Measurements from ENCODE around the gene DLX1.
"Not testable (repeated sequence)": the region's sequence is repeated elsewhere in the genome, so short reads cannot be mapped to it uniquely, and the experiment has no call there.

Gene DLX1

DNA sequence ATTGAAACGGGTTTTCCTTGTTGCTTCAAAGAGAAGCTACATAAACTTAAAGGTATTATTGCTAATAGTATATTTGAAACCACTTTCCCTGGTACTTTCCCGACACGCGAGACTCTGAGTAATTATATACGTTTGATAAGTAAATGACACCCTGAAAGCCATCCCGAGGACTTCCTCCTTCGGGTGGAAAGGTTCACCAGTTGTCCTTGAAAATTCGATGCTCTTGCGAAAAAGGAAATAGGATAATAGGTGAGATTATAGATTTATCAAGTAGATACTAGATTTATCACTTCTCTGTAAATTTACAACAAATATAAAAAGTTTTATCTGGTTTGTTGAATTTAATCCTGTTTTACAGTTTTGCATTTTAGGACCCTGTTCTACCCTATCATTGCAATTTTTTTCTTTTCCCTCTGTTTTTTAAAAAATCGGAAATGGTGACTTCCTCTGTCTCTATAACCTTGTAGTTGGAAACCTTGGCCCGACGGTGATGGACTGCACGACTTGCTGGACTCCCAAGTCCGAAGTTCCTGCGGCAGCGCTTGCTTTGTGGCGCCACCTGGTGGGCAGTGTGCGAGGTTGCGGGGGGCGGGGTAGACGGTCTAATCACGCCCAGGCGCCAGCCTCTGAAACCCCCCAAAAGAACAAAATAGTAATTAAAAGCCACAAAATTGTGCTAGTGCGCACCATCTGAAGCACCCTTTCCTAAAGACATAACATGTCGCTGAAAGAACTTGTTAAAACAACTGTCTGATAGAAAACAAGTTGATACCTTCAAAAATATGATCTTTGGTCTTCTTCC, 18.4 kb downstream of the DLX1 start:
- Mint-ChIP-seq H3K4me3 (peak overlapping the region; percentile 79), H3K9me3 (no peaks in the 10 kb centered on the region), H3K4me1 (ENCODE audit: low read depth) (peaks cover 64% of the 10 kb centered on the region), H3K27me3 (peaks cover 93% of the 10 kb centered on the region), H3K36me3 (ENCODE audit: low read depth) (no peaks in the 10 kb centered on the region), H3K27ac (peak overlapping the region; percentile 73)
- peak; percentile 84 for DNase-seq

DNA sequence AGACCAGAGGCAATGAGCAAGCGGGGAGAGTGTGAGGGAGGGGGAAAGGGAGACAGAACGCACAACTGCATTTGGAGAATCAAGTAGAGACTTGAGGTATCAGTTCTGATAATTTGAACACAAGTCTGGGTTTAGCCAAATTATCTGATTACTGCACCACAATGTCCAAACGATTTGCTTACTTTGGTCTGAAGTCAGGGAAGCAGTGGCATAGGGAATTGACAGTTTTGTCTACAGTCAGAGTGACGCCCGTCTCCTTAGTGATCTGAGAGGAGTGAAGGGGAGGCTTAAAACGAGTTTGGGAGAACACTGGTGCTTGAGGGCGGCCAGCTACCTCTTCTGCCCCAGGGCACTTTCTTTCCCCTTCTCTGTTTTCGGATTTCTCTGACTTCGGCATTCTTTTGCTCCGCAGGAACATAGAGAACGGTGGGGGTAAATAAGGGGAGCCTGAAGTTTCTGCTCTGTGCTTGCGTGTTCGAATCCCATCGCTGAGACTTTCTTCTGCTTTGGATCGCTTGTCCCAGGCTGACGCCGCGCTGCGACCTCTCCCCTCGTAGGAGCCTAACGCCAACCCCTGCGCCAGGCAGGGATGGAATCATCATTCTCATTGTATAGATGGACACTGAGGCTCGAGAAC, 20.3 kb downstream of the DLX1 start:
- Mint-ChIP-seq H3K9me3 (no peaks in the 10 kb centered on the region), H3K27ac (no peak overlapping the region), H3K36me3 (ENCODE audit: low read depth) (no peaks in the 10 kb centered on the region), H3K27me3 (peaks cover 90% of the 10 kb centered on the region), H3K4me1 (ENCODE audit: low read depth) (peaks cover 66% of the 10 kb centered on the region), H3K4me3 (peak overlapping the region; percentile 63)
- no peak for DNase-seq

DNA sequence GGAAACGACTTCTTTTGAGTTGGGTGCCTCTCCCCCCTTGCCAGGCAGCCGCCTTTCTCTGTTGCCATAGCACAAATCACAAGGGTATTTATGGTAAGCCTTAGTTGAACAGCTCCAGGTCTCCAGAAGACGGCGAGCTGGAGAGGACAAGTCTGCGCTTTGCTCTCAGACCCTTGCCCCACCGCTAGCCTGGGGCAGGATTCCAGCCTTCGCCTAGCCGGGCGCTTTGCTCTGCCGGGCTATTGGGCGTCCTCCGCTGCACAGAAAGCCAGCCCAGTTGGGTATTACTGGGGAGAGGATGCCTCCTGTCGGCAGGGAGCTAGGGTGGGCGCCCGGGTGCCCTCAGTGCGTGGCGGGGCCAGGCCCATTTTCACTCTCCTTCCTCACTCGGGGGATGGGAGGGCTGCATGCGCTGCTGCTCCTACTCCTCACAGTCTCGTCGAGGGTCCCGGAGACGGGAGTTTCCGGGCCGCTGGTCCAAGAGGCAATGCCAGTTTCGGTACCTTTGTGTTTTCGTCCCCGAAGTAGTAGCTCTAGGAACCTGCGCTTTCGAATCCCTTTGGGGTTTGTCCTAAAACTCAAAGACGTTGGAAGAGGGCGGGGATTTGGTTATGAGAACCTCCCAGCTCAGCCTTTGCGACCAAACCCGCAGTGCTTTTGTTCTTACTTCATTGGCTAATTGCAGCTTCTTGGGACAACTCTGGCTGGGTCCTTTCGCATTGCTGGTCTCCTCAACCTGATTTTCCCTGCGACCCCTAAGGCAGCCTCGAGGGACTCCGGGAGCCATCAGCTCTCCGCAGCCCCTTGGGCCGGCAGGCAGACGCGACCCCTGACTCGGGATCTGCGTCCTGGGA, 21.0 kb downstream of the DLX1 start:
- H3K36me3 Mint-ChIP-seq (ENCODE audit: low read depth), result no peaks in the 10 kb centered on the region
- H3K4me1 Mint-ChIP-seq (ENCODE audit: low read depth), result peaks cover 58% of the 10 kb centered on the region
- H3K4me3 Mint-ChIP-seq, result peak overlapping the region; percentile 63
- H3K27ac Mint-ChIP-seq, result no peak overlapping the region
- peak; percentile 65 for DNase-seq
- peaks cover 86% of the 10 kb centered on the region for H3K27me3 Mint-ChIP-seq
- no peaks in the 10 kb centered on the region for H3K9me3 Mint-ChIP-seq

DNA sequence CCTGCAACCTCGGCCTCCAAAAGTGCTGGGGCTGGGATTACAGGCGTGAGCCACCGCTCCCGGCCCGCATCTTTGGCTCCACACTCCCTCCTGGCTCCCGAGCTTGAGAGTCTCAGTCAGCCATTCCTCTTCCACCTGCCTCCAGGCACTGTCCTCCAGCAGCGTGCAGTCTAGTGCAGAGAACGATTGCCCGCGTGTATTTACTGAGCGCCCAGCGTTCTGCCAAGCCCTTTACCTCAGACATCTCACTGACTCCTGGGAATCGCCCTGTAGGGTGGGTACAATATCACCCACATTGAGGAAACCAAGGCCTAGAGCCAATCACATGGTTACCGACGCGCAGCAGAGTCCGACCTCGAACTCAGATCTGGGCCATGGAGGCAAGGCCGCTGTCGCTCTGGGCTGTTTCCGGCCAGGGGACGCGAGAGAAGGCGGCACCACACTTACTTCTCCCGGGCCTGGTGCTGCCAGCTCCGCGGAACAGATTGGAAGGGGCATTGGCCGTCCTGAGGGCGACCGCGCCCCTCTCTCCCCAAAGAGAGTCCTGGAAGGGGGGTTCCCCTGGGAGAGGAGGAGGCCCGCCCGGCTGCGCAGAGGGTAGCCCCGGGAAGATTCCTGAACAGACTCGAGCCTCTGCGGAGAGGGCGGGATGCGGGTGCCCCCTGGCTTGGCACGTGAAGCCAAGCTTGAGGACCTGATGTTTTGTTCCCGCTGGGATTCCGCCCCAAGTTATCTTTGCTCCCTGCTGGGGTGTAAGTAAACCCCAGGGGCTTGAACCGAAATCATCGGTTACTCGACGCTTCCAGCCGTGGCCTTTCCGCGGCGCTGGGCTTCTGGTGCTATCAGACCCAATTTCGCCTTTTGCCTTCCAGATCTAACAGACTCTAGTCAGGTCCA, 22.6 kb downstream of the DLX1 start:
- peaks cover 76% of the 10 kb centered on the region for H3K27me3 Mint-ChIP-seq
- peak; percentile 37 for DNase-seq
- no peaks in the 10 kb centered on the region for H3K9me3 Mint-ChIP-seq
- H3K27ac Mint-ChIP-seq, result no peak overlapping the region
- peaks cover 45% of the 10 kb centered on the region for H3K4me1 Mint-ChIP-seq (ENCODE audit: low read depth)
- peak overlapping the region; percentile 20 for H3K4me3 Mint-ChIP-seq
- no peaks in the 10 kb centered on the region for H3K36me3 Mint-ChIP-seq (ENCODE audit: low read depth)

DNA sequence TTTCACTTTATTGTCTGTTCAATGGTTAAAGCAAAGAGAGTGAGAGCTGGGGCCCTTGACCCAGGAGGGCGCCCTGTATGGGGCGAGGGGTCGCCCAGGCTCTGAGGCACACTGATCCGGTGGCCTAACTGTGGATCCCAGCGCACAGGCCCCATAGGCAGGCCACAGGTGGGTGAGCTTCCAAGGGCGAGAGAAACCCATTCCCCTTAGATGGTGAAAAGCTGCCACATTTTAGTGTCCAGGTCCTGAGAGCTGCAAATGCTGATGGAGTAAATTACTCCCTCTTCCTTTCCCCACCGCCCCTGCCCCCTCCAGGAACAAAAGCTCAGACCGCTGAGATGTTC, 23.3 kb downstream of the DLX1 start:
- H3K9me3 Mint-ChIP-seq, result no peaks in the 10 kb centered on the region
- peaks cover 73% of the 10 kb centered on the region for H3K27me3 Mint-ChIP-seq
- peaks cover 39% of the 10 kb centered on the region for H3K4me1 Mint-ChIP-seq (ENCODE audit: low read depth)
- no peak overlapping the region for H3K27ac Mint-ChIP-seq
- peak; percentile 32 for DNase-seq
- H3K36me3 Mint-ChIP-seq (ENCODE audit: low read depth), result no peaks in the 10 kb centered on the region
- no peak overlapping the region for H3K4me3 Mint-ChIP-seq

DNA sequence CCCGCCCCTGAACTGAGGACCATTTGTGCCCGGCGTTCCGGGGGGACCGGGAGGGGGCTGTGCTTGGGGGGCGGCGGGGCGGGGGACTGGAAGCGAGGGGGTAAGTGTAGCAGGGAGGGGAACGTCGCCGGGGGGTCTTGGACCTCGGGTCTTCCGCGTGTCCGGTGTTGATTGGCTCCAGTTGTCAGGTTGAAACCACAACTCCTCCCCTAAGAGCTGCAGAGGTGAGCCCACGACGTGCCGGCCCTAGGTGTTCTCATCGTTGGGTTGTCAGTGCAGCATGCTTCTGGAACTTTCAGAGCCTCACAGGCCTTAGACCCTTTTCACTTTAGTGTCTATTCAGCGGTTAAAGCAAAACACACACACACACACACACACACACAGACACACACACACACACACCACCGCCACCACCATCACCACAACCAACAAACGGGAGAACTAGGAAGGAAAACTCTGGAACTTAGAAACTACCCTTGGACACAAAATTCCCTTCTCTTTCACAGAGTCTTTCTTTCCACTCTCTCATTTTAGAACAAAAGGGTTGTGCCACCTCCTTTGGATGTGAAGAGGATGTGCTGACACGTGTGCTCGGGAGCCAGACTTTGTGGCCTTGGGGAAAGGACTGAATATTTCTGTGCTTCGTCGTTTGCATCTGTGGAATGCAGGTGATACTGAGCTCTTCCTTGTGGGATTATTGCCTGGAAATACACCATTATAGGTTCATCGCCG, 24.1 kb downstream of the DLX1 start:
- H3K27ac Mint-ChIP-seq, result no peak overlapping the region
- H3K36me3 Mint-ChIP-seq (ENCODE audit: low read depth), result no peaks in the 10 kb centered on the region
- no peaks in the 10 kb centered on the region for H3K9me3 Mint-ChIP-seq
- peaks cover 30% of the 10 kb centered on the region for H3K4me1 Mint-ChIP-seq (ENCODE audit: low read depth)
- no peak overlapping the region for H3K4me3 Mint-ChIP-seq
- DNase-seq, result no peak
- H3K27me3 Mint-ChIP-seq, result peaks cover 69% of the 10 kb centered on the region

DNA sequence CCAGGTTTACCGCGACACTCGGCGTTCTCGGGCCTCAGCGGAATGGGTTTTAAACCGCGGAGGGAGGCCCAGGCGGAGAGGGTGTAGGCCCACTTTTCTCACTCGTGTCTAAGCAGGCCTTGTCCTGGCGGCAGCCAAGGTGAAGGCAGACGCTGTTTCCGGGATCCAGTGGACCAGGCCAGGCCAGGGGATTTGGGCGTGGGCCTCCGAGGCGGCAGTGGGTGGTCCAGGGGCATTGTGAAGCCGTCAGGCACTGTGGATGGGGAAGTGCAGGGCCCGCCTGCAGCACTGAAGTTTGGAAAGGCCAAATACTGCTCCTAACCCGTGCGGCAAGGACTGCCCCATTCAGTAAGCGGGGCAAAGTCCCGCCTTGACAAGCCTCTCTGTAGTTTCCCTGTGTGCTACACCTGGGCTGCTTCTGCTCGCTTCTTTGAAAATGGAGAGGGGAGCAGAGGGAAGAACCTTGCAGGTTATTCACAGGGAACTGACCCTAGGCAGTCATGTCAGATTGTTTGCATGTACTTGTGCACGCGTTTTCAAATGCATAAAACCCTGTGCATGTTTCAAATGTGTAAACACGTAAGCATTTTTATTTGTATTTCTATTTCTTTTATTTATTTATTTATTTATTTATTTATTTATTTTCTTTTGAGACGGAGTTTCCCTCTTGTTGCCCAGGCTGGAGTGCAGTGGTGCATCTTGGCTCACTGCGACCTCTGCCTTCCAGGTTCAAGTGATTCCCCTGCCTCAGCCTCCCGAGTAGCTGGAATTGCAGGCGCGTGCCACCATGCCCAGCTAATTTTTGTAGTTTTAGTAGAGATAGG, 24.9 kb downstream of the DLX1 start:
- no peak overlapping the region for H3K4me3 Mint-ChIP-seq
- DNase-seq, result peak; percentile 31
- no peaks in the 10 kb centered on the region for H3K36me3 Mint-ChIP-seq (ENCODE audit: low read depth)
- H3K9me3 Mint-ChIP-seq, result no peaks in the 10 kb centered on the region
- H3K27ac Mint-ChIP-seq, result no peak overlapping the region
- peaks cover 29% of the 10 kb centered on the region for H3K4me1 Mint-ChIP-seq (ENCODE audit: low read depth)
- H3K27me3 Mint-ChIP-seq, result peaks cover 66% of the 10 kb centered on the region

DNA sequence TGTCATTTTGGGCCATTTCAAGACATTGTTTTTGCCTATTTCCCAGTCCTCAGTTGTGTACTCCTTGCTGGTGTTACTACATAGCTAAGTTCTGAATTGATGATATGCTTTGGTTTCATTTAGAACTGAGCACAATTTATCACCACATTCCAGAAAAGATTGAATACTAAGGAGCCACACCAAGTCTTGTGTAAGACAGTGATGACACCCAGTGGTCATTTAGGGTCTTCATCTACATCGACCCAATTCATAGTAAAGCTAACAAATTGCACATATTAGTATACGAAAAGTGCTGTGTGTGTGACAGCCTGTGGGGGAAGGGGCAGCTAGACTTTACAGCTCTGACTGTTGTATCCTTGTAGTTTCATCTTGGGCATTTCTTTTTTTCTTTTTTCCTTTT, 28.3 kb downstream of the DLX1 start:
- no peak overlapping the region for H3K4me3 Mint-ChIP-seq
- H3K9me3 Mint-ChIP-seq, result no peaks in the 10 kb centered on the region
- no peaks in the 10 kb centered on the region for H3K36me3 Mint-ChIP-seq (ENCODE audit: low read depth)
- H3K4me1 Mint-ChIP-seq (ENCODE audit: low read depth), result peaks cover 6% of the 10 kb centered on the region
- peaks cover 40% of the 10 kb centered on the region for H3K27me3 Mint-ChIP-seq
- no peak for DNase-seq
- no peak overlapping the region for H3K27ac Mint-ChIP-seq

DNA sequence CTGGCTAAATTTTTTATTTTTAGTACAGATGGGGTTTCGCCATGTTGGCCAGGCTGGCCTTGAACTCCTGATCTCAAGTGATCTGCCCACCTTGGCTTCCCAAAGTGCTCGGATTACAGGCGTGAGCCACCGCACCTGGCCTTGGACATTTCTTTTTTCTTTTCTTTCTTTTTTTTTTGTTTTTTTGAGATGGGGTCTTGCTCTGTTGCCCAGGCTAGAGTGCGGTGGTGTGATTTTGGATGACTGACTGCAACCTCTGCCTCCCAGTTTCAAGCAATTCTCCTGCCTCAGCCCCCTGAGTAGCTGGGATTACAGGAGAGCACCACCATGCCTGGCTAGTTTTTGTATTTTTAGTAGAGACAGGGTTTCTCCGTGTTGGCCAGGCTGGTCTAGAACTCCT, 28.9 kb downstream of the DLX1 start:
- DNase-seq; H3K4me1 Mint-ChIP-seq (ENCODE audit: low read depth); H3K4me3 Mint-ChIP-seq; H3K36me3 Mint-ChIP-seq (ENCODE audit: low read depth); H3K27ac Mint-ChIP-seq; H3K9me3 Mint-ChIP-seq: not testable (repeated sequence)
- peaks cover 42% of the 10 kb centered on the region for H3K27me3 Mint-ChIP-seq

DNA sequence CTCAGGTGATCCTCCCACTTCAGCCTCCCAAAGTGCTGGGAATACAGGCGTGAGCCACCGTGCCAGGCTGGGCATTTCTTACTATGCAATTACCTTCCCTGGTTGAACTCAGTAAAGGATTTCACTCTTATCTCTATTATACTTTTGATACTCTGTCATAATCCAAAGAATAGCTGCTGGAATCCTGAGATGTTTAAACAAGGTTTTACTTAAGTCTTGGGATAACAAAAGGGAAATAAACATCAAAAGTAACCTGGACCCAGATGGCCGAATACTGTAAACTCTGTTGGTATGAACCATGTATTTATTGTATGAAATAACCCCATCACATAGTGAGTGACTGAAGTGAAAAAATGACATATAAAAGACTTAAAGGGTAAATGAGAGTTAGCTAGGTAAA, 29.3 kb downstream of the DLX1 start:
- H3K4me3 Mint-ChIP-seq, result no peak overlapping the region
- H3K27me3 Mint-ChIP-seq, result peaks cover 39% of the 10 kb centered on the region
- DNase-seq, result no peak
- H3K9me3 Mint-ChIP-seq, result no peaks in the 10 kb centered on the region
- peaks cover 3% of the 10 kb centered on the region for H3K4me1 Mint-ChIP-seq (ENCODE audit: low read depth)
- H3K36me3 Mint-ChIP-seq (ENCODE audit: low read depth), result no peaks in the 10 kb centered on the region
- no peak overlapping the region for H3K27ac Mint-ChIP-seq

DNA sequence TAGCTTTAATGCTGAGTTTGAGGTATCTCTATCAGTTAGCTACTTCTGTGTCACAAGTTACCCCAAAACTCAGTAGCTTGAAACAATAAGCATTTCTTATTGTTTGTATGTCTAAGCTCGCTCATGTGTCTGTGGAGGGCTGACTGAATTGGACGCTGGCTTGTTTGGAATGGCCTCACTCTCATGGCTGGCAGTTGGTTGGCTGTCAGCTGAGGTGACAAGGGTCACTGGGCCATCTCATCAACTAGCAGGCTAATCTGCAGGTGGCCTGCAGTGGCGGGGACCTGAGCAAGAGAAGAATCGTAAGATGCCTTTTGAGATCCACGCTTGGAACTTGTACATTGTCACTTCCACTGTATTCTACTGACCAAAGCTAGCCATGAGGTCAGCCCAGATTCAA, 30.8 kb downstream of the DLX1 start:
- no peak for DNase-seq
- Mint-ChIP-seq H3K36me3 (ENCODE audit: low read depth) (no peaks in the 10 kb centered on the region), H3K9me3 (no peaks in the 10 kb centered on the region), H3K4me1 (ENCODE audit: low read depth) (no peaks in the 10 kb centered on the region), H3K27me3 (peaks cover 36% of the 10 kb centered on the region), H3K4me3 (no peak overlapping the region), H3K27ac (no peak overlapping the region)

DNA sequence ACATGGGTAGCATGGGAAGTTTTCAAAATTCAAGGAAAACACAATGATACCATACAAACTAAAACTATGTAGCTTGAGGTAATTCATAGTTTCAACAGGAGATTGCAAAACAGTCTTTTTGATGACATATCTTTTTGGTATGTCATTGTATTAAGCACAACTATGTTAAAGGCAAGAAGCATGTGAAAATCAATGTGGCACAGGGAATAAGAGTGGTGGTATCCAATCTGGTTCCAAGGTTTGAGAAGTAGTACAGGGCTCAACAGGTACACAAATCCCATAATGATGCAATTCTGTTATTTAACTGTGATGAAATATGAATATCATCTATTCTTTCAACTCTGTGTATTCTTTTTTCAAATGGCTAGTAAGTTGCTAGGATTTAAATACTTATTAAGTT, 33.8 kb downstream of the DLX1 start:
- no peak for DNase-seq
- no peaks in the 10 kb centered on the region for H3K4me1 Mint-ChIP-seq (ENCODE audit: low read depth)
- no peak overlapping the region for H3K4me3 Mint-ChIP-seq
- peaks cover 25% of the 10 kb centered on the region for H3K27me3 Mint-ChIP-seq
- no peaks in the 10 kb centered on the region for H3K36me3 Mint-ChIP-seq (ENCODE audit: low read depth)
- H3K9me3 Mint-ChIP-seq, result no peaks in the 10 kb centered on the region
- H3K27ac Mint-ChIP-seq, result no peak overlapping the region

DNA sequence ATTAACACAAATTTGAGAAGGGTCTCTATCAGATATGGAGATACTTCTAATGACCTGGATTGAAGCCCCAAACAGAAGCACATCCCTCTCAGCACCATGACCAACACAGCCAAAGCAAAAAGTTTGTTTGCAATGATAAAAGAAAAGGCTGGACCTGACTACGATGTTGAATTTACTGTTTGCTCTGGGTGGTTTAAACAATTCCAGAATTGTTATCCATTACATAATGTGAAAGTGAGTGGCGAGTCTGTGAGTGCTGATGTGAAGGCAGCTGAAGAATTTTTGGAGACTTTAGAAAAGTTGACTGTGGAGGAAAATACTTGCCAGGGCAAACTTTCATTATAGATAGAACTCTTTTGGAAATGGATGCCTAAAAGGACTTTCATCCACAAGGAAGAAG, 34.8 kb downstream of the DLX1 start:
- no peaks in the 10 kb centered on the region for H3K4me1 Mint-ChIP-seq (ENCODE audit: low read depth)
- H3K9me3 Mint-ChIP-seq, result no peaks in the 10 kb centered on the region
- H3K27me3 Mint-ChIP-seq, result peaks cover 19% of the 10 kb centered on the region
- H3K36me3 Mint-ChIP-seq (ENCODE audit: low read depth), result no peaks in the 10 kb centered on the region
- H3K27ac Mint-ChIP-seq, result no peak overlapping the region
- DNase-seq, result no peak
- H3K4me3 Mint-ChIP-seq, result no peak overlapping the region
